ENCODE data around the gene DAPP1.
A peak's percentile ranks its signal among the peaks of the same experiment; 100 is the strongest.

DAPP1 gene

GRCh38 chr4:99876946-99877345 is 60.3 kb downstream of the DAPP1 start:
- no peak for TF ChIP-seq CTCF (IDR thresholded peaks at IDR 0.05)

GRCh38 chr4:99878604-99879003 is 62.0 kb downstream of the DAPP1 start:
- TF ChIP-seq CTCF (IDR thresholded peaks at IDR 0.05) = no peak

- TF ChIP-seq CTCF (IDR thresholded peaks at IDR 0.05) = no peak
These were observed 62.8 kb downstream of the DAPP1 start for GRCh38 chr4:99879458-99879857.

- TF ChIP-seq CTCF (IDR thresholded peaks at IDR 0.05) = peak; percentile 65
These were observed 68.5 kb downstream of the DAPP1 start for GRCh38 chr4:99885063-99885664.

GRCh38 chr4:99885687-99886086 is 69.1 kb downstream of the DAPP1 start:
- no peak for TF ChIP-seq CTCF (IDR thresholded peaks at IDR 0.05)

GRCh38 chr4:99886146-99886545 is 69.5 kb downstream of the DAPP1 start:
- no peak for TF ChIP-seq CTCF (IDR thresholded peaks at IDR 0.05)

- TF ChIP-seq CTCF (IDR thresholded peaks at IDR 0.05) = no peak
These were observed 71.2 kb downstream of the DAPP1 start for GRCh38 chr4:99887837-99888236.

GRCh38 chr4:99891351-99891750 is 74.7 kb downstream of the DAPP1 start:
- TF ChIP-seq CTCF (IDR thresholded peaks at IDR 0.05) = no peak

All from LNCAP (cell line).